ENCODE measurements around the gene NWD2.

DNA sequence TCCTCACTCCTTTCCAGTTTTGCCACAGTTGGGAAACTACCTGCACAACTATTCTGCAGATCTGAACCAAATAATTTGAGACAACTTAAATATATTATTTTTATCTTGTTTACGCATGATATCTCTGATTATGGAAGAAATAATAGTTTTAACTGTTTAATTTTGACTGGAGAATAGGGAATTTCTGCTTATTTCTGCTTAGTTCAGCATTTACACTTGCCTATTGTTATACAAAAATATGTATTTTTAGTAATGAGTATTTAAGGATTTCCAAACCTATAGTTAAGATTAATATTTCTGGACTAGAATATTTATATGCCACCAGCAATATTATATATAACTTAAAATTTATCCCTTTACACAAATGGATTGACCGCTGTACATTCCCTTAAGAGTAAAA lies 125.5 kb downstream of the NWD2 start:
- TF ChIP-seq EZH2 (IDR thresholded peaks at IDR 0.05; ENCODE audit: insufficient read depth, poor library complexity, severe bottlenecking) (no peak), EZH2phosphoT487 (IDR thresholded peaks at IDR 0.05; ENCODE audit: insufficient read depth, low read depth) (no peak)

Data from GM23248 (cell line).